Left ventricle myocardium superior (tissue), 1 donor: Measurements from ENCODE around the gene MTARC1. TPM values are rescaled to one million over a fixed set of nuclear protein-coding genes. Genes with fewer than 3 reads are reported as not detected.

Experiments
- ATAC-seq: fragments of 200-7000 bp; cut with Tn5 transposase; one replicate; pipeline ENCODE4 v1.9.1; 2020; ENCODE audit warnings: mild to moderate bottlenecking, moderate library complexity
- DNase-seq: peaks from one replicate; pipeline ENCODE4 v3.0.0-alpha.2; 2020
- intact Hi-C: fragments of 100-400 bp; cut with micrococcal nuclease; formaldehyde crosslinking; loops from one replicate; pipeline ENCODE4 v1.11.0; 2022
- total RNA-seq: library from RNA; stranded (reverse); fragmentation: NEBNext Ultra II Directional; extraction: Animal tissue kit (Norgen Biotek cat#: 25700); gene quantifications from one replicate; pipeline ENCODE4 v1.2.1, GENCODE V29; 2021
- donor health status: DM: no; HTN: yes; CAD: no; lungs with severe emphysema.

MTARC1 gene
- total RNA-seq, 1 donor from 2014 or later: 3.5 TPM

- intact Hi-C loops: no loop called here
- ATAC-seq: peak; percentile 59
- no peak for DNase-seq
Observed at GRCh38 chr1:220768126-220768601, 18.5 kb upstream of the MTARC1 start.

- no peak for DNase-seq
- intact Hi-C loops: no loop called here
- ATAC-seq: no peak
Observed at GRCh38 chr1:220769205-220769604, 17.5 kb upstream of the MTARC1 start.

DNA sequence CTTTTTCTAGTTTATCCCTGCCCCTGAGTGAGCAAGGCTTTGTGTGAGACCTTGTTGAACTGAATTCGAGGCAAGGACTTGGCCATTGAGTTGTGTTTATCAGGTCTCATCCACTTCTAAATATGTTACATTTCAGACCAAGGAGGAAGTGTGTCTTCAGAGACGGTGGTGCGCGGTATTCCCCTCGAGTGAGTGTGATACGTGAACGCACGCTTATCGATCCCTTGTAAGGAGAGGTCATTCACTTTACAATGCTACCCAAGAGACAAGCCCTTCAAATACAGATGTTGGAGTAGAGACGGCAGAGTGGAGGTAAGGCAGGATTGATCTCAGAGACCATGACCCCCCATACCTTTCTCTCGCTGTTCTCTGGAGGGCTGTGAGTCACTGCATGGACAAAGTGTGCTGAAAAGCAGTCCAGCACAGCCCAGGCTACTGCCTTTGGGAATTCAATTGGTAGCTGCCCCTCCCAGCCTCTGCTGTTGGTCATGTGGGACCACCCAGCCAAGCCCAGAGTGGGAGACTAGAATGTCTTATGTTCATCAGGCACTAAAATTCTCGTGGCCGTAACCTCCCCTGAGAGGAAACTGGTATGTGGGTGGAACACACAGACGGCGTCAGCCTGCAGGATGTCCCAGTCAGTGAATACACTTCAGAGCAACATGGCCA is 16.3 kb upstream of the MTARC1 start:
- no peak for DNase-seq
- no peak for ATAC-seq
- intact Hi-C loops: no loop called here

DNA sequence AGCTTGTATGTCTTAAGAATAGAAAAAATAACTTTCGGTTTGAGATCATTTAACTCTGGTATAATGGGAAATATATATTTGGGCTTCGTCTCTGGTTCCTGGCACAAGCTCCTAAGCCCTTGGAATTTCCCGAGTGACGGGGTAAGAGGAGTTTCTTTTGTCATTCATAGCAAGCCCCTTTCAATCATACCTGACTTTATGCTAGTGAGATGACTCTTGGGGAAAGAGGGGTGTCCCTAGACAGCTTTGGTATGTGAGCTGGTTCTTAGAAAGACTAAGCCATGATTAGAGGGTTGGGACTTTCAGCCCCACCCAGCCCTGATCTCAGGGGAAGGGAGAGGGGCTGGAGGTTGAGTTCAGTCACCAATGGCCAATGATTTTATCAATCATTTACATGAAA is 13.9 kb upstream of the MTARC1 start:
- ATAC-seq (no peak), DNase-seq (no peak)
- intact Hi-C loops: no loop called here

- no peak for ATAC-seq
- DNase-seq: peak; percentile 60
- intact Hi-C loops: no loop called here
Observed at GRCh38 chr1:220775240-220775853, 11.4 kb upstream of the MTARC1 start.

- no peak for DNase-seq
- intact Hi-C loops: no loop called here
- no peak for ATAC-seq
Observed at GRCh38 chr1:220776254-220776653, 10.5 kb upstream of the MTARC1 start.

GRCh38 chr1:220776720-220777326 is 9.9 kb upstream of the MTARC1 start:
- peak; percentile 95 for ATAC-seq
- peak; percentile 91 for DNase-seq
- intact Hi-C loops: no loop called here

DNA sequence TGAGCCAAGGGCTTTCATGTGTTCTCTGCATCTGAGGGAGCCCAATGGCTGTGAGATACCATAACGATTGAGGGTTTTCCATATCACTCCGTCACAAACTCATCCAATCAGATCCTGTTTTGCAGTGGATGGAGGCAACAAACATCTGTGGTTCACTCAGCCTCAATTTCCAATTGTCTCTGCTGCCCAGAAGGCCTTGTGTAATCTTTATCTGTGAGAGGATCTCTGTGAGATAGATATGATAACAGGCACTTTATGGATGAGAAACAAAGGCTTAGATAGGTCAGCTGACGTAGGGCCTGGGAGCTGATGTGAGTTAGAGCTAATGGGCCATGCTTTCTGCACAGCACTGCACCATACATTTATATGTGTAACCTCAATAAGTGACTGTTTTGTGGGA is 3.3 kb upstream of the MTARC1 start:
- ATAC-seq (no peak), DNase-seq (no peak)
- intact Hi-C loops: no loop called here

- no peak for ATAC-seq
- intact Hi-C loops: no loop called here
- DNase-seq: no peak
Observed at GRCh38 chr1:220784751-220785150, 2.0 kb upstream of the MTARC1 start.

GRCh38 chr1:220785166-220786056 is 1.3 kb upstream of the MTARC1 start:
- intact Hi-C loops: no loop called here
- no peak for DNase-seq
- no peak for ATAC-seq

- DNase-seq (no peak), ATAC-seq (peak; percentile 46)
- intact Hi-C loops: no loop called here
Observed at GRCh38 chr1:220786057-220786336, 716 bp upstream of the MTARC1 start.

DNA sequence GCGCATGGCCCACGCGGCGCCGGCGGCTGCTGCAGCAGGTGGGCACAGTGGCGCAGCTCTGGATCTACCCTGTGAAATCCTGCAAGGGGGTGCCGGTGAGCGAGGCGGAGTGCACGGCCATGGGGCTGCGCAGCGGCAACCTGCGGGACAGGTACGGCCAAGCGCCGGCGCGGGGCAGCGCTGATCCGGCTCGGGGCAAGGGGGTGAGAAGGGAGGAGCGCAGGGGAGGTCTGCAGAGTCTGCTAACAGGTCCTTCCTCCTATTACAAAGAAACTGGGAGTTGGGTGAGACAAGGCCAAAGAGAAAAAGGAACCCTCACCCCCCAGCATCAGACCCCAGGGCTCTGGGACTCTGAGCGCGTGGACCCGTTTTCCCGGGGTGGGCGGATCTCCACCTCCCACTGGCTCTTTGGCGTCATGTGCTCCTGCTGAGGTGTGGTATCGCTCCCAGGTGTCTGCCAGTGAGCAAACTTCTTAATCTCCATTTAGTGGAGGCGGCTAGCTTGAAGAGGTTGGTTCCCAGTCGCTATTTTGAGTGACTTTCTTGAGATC is 431 bp downstream of the MTARC1 start:
- DNase-seq: peak; percentile 49
- intact Hi-C loops: no loop called here
- ATAC-seq: peak; percentile 42

DNA sequence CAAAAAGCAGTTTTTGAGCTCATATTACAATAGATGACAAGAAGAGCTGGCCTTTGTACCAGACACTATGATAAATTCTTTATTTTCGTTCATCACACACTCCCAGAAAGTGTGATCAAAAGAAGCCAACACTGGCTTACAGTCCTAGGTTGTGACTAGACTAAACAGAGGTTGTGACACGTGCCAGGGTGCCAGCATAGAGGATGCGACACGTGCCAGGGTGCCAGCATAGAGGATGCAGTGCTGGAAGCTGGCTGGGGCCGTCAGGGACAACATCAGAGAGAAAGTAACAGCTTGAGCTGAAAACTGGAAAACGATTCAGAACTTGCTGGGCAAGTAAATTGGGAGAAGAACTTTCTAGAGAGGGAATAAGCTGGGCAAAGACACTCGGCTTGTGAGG is 2.2 kb downstream of the MTARC1 start:
- DNase-seq: no peak
- no peak for ATAC-seq
- intact Hi-C loops: no loop called here

- ATAC-seq: no peak
- intact Hi-C loops: no loop called here
- no peak for DNase-seq
Observed at GRCh38 chr1:220789532-220790147, 2.9 kb downstream of the MTARC1 start.

DNA sequence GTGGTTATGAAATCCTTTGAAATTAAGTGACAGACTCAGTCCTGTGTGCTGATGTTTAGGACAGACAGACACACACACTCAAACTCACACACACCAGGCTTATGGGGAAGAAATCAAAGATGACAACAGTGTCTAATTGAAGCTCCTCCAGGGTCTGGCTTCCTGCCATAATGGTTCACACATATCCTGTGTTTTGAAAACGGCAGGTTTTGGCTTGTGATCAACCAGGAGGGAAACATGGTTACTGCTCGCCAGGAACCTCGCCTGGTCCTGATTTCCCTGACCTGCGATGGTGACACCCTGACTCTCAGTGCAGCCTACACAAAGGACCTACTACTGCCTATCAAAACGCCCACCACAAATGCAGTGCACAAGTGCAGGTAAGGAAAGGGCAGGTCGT is 4.6 kb downstream of the MTARC1 start:
- intact Hi-C loops: no loop called here
- DNase-seq (no peak), ATAC-seq (no peak)

DNA sequence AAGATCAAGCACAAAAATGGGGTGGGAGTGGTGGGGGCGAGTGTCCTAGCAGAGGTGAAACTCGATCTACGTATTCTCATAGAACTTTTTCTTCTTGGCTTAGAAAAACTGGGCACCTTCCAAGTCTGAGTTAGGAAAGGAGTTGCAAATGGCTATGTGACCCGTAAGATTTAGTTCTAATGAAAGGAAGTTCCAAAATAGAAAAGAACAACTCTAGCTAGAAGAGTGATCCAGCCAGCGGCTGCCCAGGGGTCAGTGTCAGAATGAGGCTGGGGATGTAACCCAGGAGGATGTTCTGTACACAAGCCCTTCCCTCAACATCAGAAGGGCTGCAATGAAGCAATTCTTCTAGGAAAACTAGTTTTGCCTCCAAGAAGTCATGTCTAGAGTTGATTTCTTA is 5.2 kb downstream of the MTARC1 start:
- intact Hi-C loops: no loop called here
- DNase-seq: no peak
- peak; percentile 55 for ATAC-seq

DNA sequence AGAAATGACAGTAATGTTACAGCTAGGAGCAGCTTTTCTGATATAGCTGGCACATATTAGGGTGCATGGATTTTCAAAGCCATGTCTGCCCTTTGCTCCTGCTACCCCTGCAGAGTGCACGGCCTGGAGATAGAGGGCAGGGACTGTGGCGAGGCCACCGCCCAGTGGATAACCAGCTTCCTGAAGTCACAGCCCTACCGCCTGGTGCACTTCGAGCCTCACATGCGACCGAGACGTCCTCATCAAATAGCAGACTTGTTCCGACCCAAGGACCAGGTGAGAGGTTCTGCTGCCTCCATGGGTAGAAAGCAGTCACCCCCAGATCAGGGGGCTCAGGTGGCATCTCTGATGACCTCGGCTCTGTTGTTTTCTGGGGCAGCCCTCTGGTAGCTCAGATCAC is 9.8 kb downstream of the MTARC1 start:
- ATAC-seq (no peak), DNase-seq (no peak)
- intact Hi-C loops: no loop called here

GRCh38 chr1:220797044-220797443 is 10.3 kb downstream of the MTARC1 start:
- intact Hi-C loops: no loop called here
- DNase-seq (no peak), ATAC-seq (no peak)

DNA sequence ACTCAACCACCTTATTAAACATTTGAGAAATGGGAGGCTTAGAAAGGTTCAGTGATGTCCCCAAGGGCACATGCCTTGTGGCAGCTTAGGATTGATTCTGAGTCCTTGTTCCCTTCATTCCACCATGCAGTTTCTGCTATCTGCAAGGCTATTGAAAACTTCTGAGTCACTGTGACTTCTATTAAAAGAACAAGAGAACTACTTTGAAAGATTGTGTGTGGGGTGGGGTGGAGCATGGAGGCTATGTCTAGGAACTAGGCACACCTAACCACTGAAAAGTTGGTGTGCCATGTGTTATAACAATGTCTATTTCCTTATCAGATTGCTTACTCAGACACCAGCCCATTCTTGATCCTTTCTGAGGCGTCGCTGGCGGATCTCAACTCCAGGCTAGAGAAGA is 10.8 kb downstream of the MTARC1 start:
- ATAC-seq (peak; percentile 86), DNase-seq (no peak)
- intact Hi-C loops: no loop called here
